ENCODE results near the gene SEC16B. TPM values are rescaled to one million over a fixed set of nuclear protein-coding genes. Genes with fewer than 3 reads are reported as not detected.

The SEC16B gene
- total and polyA plus RNA-seq, 12 donors = 0.32 to 19.0 (median 1.5) TPM

DNA sequence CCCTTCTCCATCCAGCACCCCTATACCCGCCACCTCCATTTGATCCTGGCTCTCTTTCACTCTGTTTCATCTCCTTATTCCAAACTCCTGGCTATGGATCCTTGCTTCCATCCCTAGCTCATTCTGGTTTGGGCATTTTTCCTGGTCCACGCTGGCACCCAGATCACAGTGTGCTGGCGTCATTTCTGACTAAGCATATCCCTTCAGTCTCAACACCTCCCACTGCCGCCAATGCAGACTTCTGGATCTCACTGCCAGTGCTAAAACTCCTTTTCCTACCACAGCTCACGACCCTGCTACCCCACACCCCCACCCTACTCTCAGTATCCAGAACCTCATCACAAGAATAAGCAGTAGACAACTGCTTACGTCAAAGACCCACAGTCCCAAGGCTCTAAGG, 16.3 kb downstream of the SEC16B start:
- Histone ChIP-seq H3K36me3 (peaks cover 0 to 59% (median 11%) of the 10 kb centered on the region in 9 donors), H3K4me1 (peaks cover 0 to 2% (median 0%) of the 10 kb centered on the region in 9 donors), H3K27ac (no peak overlapping the region), H3K27me3 (no peaks in the 10 kb centered on the region), H3K4me3 (no peak overlapping the region), H3K9me3 (no peaks in the 10 kb centered on the region)
- ATAC-seq (no peak), DNase-seq (no peak)
- 93 to 96% methylated on average over 6 of the region's 6 CpGs for WGBS, 2 donors
- intact Hi-C loops (cut with DNase I) = loop anchor here in 5 of 10 donors (10.0 kb wide), 4 partner anchors 81 to 331 kb away; no protein-coding TSS in a partner anchor
- TF ChIP-seq, protein P1, sequence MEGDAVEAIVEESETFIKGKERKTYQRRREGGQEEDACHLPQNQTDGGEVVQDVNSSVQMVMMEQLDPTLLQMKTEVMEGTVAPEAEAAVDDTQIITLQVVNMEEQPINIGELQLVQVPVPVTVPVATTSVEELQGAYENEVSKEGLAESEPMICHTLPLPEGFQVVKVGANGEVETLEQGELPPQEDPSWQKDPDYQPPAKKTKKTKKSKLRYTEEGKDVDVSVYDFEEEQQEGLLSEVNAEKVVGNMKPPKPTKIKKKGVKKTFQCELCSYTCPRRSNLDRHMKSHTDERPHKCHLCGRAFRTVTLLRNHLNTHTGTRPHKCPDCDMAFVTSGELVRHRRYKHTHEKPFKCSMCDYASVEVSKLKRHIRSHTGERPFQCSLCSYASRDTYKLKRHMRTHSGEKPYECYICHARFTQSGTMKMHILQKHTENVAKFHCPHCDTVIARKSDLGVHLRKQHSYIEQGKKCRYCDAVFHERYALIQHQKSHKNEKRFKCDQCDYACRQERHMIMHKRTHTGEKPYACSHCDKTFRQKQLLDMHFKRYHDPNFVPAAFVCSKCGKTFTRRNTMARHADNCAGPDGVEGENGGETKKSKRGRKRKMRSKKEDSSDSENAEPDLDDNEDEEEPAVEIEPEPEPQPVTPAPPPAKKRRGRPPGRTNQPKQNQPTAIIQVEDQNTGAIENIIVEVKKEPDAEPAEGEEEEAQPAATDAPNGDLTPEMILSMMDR (IDR thresholded peaks at IDR 0.05) = no peak

DNA sequence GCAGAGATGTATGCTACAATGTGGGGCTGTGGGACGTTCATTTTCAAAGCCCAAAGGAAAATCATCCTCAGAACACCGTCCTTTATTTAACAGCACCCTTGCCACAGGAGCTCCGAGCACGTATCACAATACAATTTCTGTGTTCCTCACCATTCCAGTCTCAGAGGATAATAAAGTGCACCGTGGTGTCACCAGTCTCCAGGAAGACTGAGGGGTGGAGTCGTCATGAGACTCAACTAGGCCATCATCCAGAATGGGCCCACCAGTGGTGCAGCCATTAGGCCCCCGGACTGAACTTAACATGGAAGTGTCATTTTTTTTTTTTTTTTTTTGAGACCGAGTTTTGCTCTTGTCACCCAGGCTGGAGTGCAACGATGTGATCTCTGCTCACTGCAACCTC, 17.2 kb downstream of the SEC16B start:
- no peak for DNase-seq
- 96% methylated on average over 9 of the region's 9 CpGs for WGBS, 2 donors
- ATAC-seq = no peak

DNA sequence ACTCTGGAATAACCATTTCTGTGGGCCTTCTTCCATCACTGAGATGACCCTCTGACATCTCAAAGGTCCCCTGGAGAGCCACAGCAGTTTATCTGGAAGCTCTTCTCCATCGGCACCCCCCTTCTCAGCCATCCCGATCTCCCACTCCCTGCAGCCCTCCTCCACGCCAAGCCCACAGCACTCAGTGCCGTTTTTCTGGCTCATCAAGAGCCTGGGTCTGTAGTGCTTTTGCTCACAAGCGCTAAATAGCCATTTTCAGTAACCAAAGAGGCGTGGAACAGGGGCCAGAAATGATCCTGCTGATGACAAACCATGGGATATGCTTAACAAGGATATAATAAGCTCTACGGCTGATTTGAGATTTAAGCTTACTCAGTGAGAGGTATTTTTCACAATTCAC, 17.6 kb downstream of the SEC16B start:
- no peak overlapping the region for H3K27ac ChIP-seq
- 90 to 91% methylated on average over 7 of the region's 7 CpGs for WGBS, 2 donors
- intact Hi-C loops (cut with DNase I) = loop anchor here in 5 of 10 donors (10.0 kb wide), 4 partner anchors 83 to 333 kb away; no protein-coding TSS in a partner anchor
- TF ChIP-seq, protein P1 (IDR thresholded peaks at IDR 0.05) = no peak
- H3K9me3 ChIP-seq = no peaks in the 10 kb centered on the region
- no peak for DNase-seq
- H3K4me3 ChIP-seq = no peak overlapping the region
- peaks cover 0 to 48% (median 6%) of the 10 kb centered on the region in 9 donors for H3K36me3 ChIP-seq
- ATAC-seq = no peak
- H3K27me3 ChIP-seq = no peaks in the 10 kb centered on the region
- H3K4me1 ChIP-seq = peaks cover 0 to 7% (median 0%) of the 10 kb centered on the region in 9 donors

More for the DNA sequence above, 17.2 kb downstream of the SEC16B start:
- H3K36me3 ChIP-seq = peaks cover 0 to 50% (median 6%) of the 10 kb centered on the region in 9 donors
- H3K27ac ChIP-seq = no peak overlapping the region
- intact Hi-C loops (cut with DNase I) = loop anchor here in 5 of 10 donors (10.0 kb wide), 4 partner anchors 82 to 332 kb away; no protein-coding TSS in a partner anchor
- no peaks in the 10 kb centered on the region for H3K9me3 ChIP-seq
- TF ChIP-seq, protein P1 (IDR thresholded peaks at IDR 0.05) = no peak
- no peak overlapping the region for H3K4me3 ChIP-seq
- peaks cover 0 to 7% (median 0%) of the 10 kb centered on the region in 9 donors for H3K4me1 ChIP-seq
- no peaks in the 10 kb centered on the region for H3K27me3 ChIP-seq

DNA sequence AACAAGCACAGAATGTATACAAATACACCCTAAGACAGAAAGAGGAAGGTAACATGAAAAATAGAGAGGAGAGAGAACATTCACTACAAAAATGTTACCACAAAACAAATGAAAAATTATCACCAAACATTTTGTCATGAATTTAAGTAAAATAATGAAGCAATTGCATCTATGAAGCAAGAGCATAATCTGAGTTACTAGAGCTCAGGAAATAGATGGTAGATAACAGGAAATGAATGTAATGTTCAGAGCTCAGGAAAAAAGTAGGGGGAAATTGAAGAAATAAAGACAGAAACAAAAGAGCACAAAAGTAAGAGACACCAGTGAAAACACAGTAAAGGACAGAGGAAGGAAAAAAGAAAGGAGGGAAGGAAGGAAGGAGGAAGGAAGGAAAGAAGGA, 19.4 kb downstream of the SEC16B start:
- Histone ChIP-seq H3K27ac (no peak overlapping the region), H3K4me1 (peaks cover 0 to 10% (median 0%) of the 10 kb centered on the region in 9 donors), H3K27me3 (no peaks in the 10 kb centered on the region), H3K9me3 (no peaks in the 10 kb centered on the region), H3K36me3 (peaks cover 0 to 46% (median 2%) of the 10 kb centered on the region in 9 donors), H3K4me3 (no peak overlapping the region)
- intact Hi-C loops (cut with DNase I) = loop anchor here in 5 of 10 donors (10.0 kb wide), 4 partner anchors 84 to 334 kb away; no protein-coding TSS in a partner anchor
- no peak for DNase-seq
- TF ChIP-seq, protein P1 (IDR thresholded peaks at IDR 0.05) = no peak
- ATAC-seq = no peak
